A673 (cell line): ENCODE data around the gene GMEB2.

Experiments
- EZH2 ChIP-seq: fragments of 200-600 bp; sonication (generic); IDR thresholded peaks from 2 replicates; pipeline ENCODE4 v1.6.1; 2017; ENCODE audit warnings: borderline replicate concordance, low read depth, mild to moderate bottlenecking, mixed read lengths, antibody characterized with exemption, low read length; ENCODE audit not compliant: poor library complexity, severe bottlenecking
- TF ChIP-seq, protein P1 (sequence below): fragments of 300-800, 200-600 bp; sonication (generic); conservative IDR thresholded peaks from 2 replicates; pipeline ENCODE4 v1.5.1; 2017; ENCODE audit warnings: low read depth, mild to moderate bottlenecking, antibody characterized with exemption, low read length, moderate library complexity, mixed read lengths

DNA sequence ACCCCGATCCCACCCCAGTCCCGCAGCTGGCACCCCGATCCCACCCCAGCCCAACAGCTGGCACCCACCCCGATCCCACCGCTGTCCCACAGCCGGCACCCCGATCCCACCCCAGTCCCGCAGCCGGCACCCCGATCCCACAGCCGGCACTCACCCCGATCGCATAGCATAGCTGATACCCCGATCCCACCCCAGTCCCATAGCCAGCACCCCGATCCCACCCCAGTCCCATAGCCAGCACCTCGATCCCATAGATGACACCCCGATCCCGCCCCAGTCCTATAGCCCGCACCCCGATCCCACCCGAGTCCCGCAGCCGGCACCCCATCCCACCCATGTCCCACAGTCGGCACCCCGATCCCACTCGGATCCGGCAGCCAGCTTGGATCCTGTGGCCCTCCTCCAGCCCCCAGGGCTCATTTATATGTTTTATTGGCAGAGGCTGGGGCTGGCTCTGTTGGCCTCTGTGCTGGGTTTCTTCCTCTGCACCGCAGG lies 897 bp upstream of the GMEB2 start:
- TF ChIP-seq, protein P1, sequence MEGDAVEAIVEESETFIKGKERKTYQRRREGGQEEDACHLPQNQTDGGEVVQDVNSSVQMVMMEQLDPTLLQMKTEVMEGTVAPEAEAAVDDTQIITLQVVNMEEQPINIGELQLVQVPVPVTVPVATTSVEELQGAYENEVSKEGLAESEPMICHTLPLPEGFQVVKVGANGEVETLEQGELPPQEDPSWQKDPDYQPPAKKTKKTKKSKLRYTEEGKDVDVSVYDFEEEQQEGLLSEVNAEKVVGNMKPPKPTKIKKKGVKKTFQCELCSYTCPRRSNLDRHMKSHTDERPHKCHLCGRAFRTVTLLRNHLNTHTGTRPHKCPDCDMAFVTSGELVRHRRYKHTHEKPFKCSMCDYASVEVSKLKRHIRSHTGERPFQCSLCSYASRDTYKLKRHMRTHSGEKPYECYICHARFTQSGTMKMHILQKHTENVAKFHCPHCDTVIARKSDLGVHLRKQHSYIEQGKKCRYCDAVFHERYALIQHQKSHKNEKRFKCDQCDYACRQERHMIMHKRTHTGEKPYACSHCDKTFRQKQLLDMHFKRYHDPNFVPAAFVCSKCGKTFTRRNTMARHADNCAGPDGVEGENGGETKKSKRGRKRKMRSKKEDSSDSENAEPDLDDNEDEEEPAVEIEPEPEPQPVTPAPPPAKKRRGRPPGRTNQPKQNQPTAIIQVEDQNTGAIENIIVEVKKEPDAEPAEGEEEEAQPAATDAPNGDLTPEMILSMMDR: no peak
- no peak for TF ChIP-seq EZH2
